Activated B cell treated with CpG ODN at 0.5 μM for 24 hours (primary cell): ENCODE measurements around the gene HPSE2. TPM values are rescaled to one million over a fixed set of nuclear protein-coding genes. Genes with fewer than 3 reads are reported as not detected.

Experiments
- ATAC-seq: fragments of 200-7000 bp; cut with Tn5 transposase; one replicate; pipeline ENCODE4 v1.10.0; 2021; ENCODE audit warnings: low read depth, mild to moderate bottlenecking, moderate library complexity
- CTCF ChIA-PET: fragments of 350-600 bp; sonication (Branson Sonifier 250); formaldehyde crosslinking; loops from one replicate; lab custom pipeline; 2021; ENCODE audit warnings: antibody characterized with exemption; lab: Charles Lee
- POLR2A ChIA-PET: fragments of 350-600 bp; sonication (Branson Sonifier 250); formaldehyde crosslinking; loops from one replicate; lab custom pipeline; 2021; ENCODE audit warnings: antibody characterized with exemption; lab: Charles Lee
- DNase-seq: peaks from one replicate; pipeline ENCODE4 v3.0.0; 2022
- H3K27ac Mint-ChIP-seq: one replicate; pipeline ENCODE4 v1.8.0; 2020; ENCODE audit warnings: mixed read lengths
- H3K27me3 Mint-ChIP-seq: one replicate; pipeline ENCODE4 v1.8.0; 2021; ENCODE audit warnings: mixed read lengths
- H3K36me3 Mint-ChIP-seq: one replicate; pipeline ENCODE4 v1.8.0; 2021; ENCODE audit warnings: low read depth, mixed read lengths
- H3K4me1 Mint-ChIP-seq: one replicate; pipeline ENCODE4 v1.8.0; 2021; ENCODE audit warnings: mixed read lengths
- H3K4me3 Mint-ChIP-seq: one replicate; pipeline ENCODE4 v1.8.0; 2020; ENCODE audit warnings: mild to moderate bottlenecking, mixed read lengths
- H3K9me3 Mint-ChIP-seq: one replicate; pipeline ENCODE4 v1.8.0; 2020; ENCODE audit warnings: mixed read lengths
- intact Hi-C: fragments of 100-400 bp; cut with micrococcal nuclease; formaldehyde crosslinking; loops from one replicate; pipeline ENCODE4 v1.15.1; 2024
- total RNA-seq: library from RNA; stranded (reverse); gene quantifications from 2 replicates; pipeline ENCODE4 v1.2.3, GENCODE V29; 2022
- TF ChIP-seq, protein P1 (sequence below): fragments of 200-600 bp; IDR thresholded peaks from one replicate; pipeline ENCODE4 v1.8.0; 2022; ENCODE audit warnings: antibody characterized with exemption, mild to moderate bottlenecking

Gene HPSE2
- total RNA-seq, 1 donor from 2014 or later = not detected

DNA sequence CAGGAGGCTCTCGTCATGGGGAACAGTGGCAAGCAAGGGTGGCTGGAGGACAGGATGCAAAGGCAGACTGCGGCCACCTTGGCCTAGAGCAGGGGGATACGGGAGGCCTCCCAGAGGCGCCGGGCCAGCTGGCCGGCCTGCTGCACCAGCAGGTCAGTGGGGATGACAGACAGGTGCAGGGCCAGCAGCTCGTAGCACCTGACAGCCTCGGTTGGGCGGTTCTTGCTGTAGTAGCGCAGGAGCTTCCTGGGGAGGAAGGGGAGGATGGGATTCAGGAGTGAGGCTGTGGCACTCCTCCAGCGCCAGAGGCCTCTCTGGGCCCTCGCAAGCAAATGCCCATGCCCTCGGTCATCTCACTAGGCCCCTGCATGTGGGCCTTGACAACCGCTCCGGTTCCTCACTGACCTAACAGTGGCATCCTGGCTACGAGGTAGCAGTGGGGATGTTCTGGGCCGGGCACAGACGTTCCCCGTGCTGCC is 818.1 kb downstream of the HPSE2 start:
- ChIA-PET POLR2A (no interaction called here), CTCF (no interaction called here)
- H3K9me3 Mint-ChIP-seq = no peaks in the 10 kb centered on the region
- no peak for DNase-seq
- H3K27ac Mint-ChIP-seq = no peak overlapping the region
- TF ChIP-seq, protein P1, sequence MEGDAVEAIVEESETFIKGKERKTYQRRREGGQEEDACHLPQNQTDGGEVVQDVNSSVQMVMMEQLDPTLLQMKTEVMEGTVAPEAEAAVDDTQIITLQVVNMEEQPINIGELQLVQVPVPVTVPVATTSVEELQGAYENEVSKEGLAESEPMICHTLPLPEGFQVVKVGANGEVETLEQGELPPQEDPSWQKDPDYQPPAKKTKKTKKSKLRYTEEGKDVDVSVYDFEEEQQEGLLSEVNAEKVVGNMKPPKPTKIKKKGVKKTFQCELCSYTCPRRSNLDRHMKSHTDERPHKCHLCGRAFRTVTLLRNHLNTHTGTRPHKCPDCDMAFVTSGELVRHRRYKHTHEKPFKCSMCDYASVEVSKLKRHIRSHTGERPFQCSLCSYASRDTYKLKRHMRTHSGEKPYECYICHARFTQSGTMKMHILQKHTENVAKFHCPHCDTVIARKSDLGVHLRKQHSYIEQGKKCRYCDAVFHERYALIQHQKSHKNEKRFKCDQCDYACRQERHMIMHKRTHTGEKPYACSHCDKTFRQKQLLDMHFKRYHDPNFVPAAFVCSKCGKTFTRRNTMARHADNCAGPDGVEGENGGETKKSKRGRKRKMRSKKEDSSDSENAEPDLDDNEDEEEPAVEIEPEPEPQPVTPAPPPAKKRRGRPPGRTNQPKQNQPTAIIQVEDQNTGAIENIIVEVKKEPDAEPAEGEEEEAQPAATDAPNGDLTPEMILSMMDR = no peak
- no peak overlapping the region for H3K4me3 Mint-ChIP-seq
- ATAC-seq = no peak
- peaks cover 61% of the 10 kb centered on the region for H3K36me3 Mint-ChIP-seq
- intact Hi-C loops = no loop called here
- H3K4me1 Mint-ChIP-seq = peaks cover 25% of the 10 kb centered on the region
- H3K27me3 Mint-ChIP-seq = no peaks in the 10 kb centered on the region

DNA sequence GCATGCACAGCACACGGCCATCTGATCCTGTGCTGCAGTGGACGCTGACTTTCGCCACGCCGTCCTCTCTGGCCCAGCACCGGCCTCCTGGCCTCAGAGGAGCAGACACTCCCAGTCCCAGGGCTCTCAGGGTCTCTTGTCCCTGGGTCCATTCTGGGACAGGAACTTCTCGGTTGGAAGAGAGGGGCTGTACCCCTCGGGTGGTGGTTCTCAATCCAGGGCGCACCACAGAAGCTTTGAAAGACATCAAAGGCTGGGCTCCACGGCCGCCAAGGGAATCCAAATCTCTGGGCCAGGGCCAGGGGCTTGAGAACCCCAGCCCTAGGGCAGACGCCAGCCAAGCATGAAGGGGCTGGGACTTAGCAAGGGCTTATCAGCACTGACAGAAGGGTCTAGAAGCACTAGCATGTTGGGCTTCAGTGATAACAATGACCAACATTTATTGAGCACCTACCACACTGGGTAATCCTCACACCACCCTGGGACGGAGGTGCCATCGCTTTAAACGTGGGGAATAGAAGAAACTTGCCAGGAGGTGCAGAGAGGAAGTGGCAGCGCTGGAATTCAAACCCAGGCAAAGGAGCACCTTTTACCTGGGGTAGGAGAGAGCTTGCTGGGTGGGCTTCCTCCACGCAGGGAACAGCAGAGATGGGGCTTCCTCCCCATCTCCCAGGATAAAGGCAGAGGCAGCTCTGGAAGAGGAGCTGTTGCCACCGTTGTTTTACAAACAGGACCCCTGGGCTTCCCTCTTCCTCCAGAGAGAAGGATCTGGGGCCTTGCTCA is 818.9 kb downstream of the HPSE2 start:
- Mint-ChIP-seq H3K27ac (no peak overlapping the region), H3K36me3 (peaks cover 57% of the 10 kb centered on the region), H3K4me1 (peaks cover 25% of the 10 kb centered on the region), H3K9me3 (no peaks in the 10 kb centered on the region), H3K4me3 (no peak overlapping the region), H3K27me3 (no peaks in the 10 kb centered on the region)
- no peak for DNase-seq
- ChIA-PET CTCF (no interaction called here), POLR2A (no interaction called here)
- TF ChIP-seq, protein P1 = no peak
- no peak for ATAC-seq
- intact Hi-C loops = no loop called here

DNA sequence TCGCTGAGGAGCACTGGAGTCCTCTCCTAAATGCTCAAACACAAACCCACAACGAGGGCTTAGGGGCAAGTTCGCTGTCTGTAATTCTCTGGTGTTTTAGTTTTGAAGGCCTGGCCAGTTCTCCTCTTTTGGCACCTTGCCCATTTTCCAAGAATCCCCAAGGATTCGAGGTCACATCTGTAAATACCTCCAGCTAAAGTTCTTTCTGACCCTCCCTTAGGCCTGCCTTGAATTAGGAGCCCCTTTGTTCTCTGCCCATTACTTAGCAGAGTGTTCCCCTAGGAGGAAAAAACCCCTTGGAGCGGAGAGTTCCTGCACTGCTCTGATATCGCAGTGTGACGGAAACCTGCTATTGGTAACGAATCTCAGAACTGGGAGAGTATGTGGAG is 819.9 kb downstream of the HPSE2 start:
- ChIA-PET CTCF (no interaction called here), POLR2A (no interaction called here)
- no peaks in the 10 kb centered on the region for H3K9me3 Mint-ChIP-seq
- peak overlapping the region; percentile 11 for H3K4me3 Mint-ChIP-seq
- DNase-seq (no peak), ATAC-seq (no peak)
- peaks cover 47% of the 10 kb centered on the region for H3K36me3 Mint-ChIP-seq
- TF ChIP-seq, protein P1 = no peak
- no peaks in the 10 kb centered on the region for H3K27me3 Mint-ChIP-seq
- H3K4me1 Mint-ChIP-seq = peaks cover 19% of the 10 kb centered on the region
- intact Hi-C loops = no loop called here
- H3K27ac Mint-ChIP-seq = no peak overlapping the region

DNA sequence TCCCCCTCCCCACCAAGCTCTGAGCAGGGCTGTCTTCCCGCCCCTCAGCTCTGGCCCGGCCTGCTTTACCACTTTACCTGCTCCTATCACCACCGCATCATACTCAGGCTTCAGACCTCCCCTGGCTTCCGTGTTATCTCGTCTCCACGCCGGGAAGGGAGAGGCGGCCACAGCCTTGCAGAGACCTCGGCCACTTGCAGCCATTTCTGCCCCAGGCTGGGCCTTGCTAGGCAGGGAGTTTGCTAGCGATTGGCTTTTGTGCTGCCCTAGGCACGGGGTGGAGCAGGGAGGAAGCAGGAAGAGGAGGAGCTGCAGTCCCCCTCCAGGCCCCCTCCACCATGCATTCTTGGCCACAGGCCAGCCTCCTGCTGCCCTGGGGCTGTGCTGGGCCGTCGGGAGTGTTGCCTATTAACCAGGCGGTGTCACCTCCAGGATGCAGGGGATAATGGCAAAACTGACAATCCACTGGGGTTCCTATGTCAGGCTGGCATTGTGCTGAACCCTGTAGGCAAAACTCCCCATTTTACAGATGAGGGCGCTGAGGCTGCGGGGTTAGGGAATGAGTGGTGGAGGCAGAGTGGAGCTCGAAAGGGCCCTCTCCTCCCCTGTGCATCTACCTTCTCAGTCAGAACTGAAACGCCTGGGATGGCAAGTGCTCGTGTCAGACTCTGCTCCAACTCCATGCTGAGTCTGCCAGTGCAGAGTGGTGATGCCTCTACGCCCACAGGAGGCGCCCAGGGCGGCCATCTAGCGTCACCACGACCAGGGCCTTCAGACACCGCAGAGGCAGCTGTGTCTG is 820.5 kb downstream of the HPSE2 start, which contains the start of gene PYROXD2:
TSS of gene PYROXD2 (minus strand) at position 251 of the 799 bp plus-strand sequence. CDS start at position 204, 47 bp downstream.
- DNase-seq (no peak), ATAC-seq (peak; percentile 47)
- H3K4me1 Mint-ChIP-seq = peaks cover 19% of the 10 kb centered on the region
- ChIA-PET POLR2A (no interaction called here), CTCF (no interaction called here)
- H3K9me3 Mint-ChIP-seq = no peaks in the 10 kb centered on the region
- peaks cover 45% of the 10 kb centered on the region for H3K36me3 Mint-ChIP-seq
- intact Hi-C loops = no loop called here
- H3K27ac Mint-ChIP-seq = peak within 1 kb of the TSS; percentile 65
- peak within 1 kb of the TSS; percentile 69 for H3K4me3 Mint-ChIP-seq
- TF ChIP-seq, protein P1 = no peak
- H3K27me3 Mint-ChIP-seq = no peaks in the 10 kb centered on the region

DNA sequence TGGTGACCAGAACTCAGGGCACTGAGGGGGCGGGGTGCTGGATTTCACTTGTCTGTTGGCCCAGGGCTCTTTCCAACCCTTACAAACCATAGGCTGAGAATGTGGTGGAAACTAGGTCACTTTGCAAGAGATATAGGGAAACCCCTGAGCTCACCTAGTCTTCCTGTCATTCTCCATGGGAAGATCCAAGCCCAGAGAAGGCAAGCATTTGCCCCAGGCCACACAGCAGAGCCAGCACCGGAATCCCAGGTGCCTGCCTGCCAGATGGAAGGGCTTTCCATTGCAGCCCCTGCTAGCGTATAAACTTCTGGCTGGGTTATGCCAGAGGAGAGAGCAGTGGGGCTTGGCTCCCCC is 821.1 kb downstream of the HPSE2 start:
- Mint-ChIP-seq H3K4me3 (peak overlapping the region; percentile 69), H3K27me3 (no peaks in the 10 kb centered on the region), H3K27ac (no peak overlapping the region), H3K36me3 (peaks cover 40% of the 10 kb centered on the region), H3K4me1 (peaks cover 19% of the 10 kb centered on the region), H3K9me3 (no peaks in the 10 kb centered on the region)
- intact Hi-C loops = no loop called here
- no peak for ATAC-seq
- TF ChIP-seq, protein P1 = no peak
- POLR2A ChIA-PET = no interaction called here
- CTCF ChIA-PET = no interaction called here
- DNase-seq = no peak
